Measurements from ENCODE around the gene PPL. TPM values are rescaled to one million over a fixed set of nuclear protein-coding genes. Genes with fewer than 3 reads are reported as not detected.

The PPL gene
- total and polyA plus RNA-seq, 2 of the 13 experiments (the other 11 are each of a cell fraction or from before 2014, with no cell fraction given): 5.7 to 6.6 TPM

- TF ChIP-seq THAP7 (CRISPR knock-in tag; IDR thresholded peaks at IDR 0.05): no peak; the same call in 1 of the 2 replicates
- no peak for TF ChIP-seq JUNB (CRISPR knock-in tag; IDR thresholded peaks at IDR 0.05; ENCODE audit: borderline replicate concordance)
- peak; percentile 86; the same call in 1 of the 2 replicates for TF ChIP-seq TFAP4 (IDR thresholded peaks at IDR 0.05; ENCODE audit: borderline replicate concordance, low read depth)
- peak; percentile 37; the same call in 1 of the 2 replicates for TF ChIP-seq PATZ1 (CRISPR knock-in tag; IDR thresholded peaks at IDR 0.05)
- peak; percentile 47; the same call in 1 of the 2 replicates for TF ChIP-seq ZNF772 (CRISPR knock-in tag; IDR thresholded peaks at IDR 0.05)
- TF ChIP-seq NR3C1 (CRISPR knock-in tag; IDR thresholded peaks at IDR 0.05): no peak
- peak; percentile 26; the same call in 1 of the 2 replicates for TF ChIP-seq KAT8 (CRISPR knock-in tag; IDR thresholded peaks at IDR 0.05)
- TF ChIP-seq NONO (IDR thresholded peaks at IDR 0.05): no peak
- TF ChIP-seq NONO (CRISPR knock-in tag; conservative IDR thresholded peaks at IDR 0.05): peak; percentile 38; the same call in 1 of the 2 replicates
- TF ChIP-seq KAT2B (IDR thresholded peaks at IDR 0.05; ENCODE audit: borderline replicate concordance, low read depth, low read length): no peak
- TF ChIP-seq FOXC1 (CRISPR knock-in tag; IDR thresholded peaks at IDR 0.05; ENCODE audit: borderline replicate concordance): peak; percentile 74; the same call in 1 of the 2 replicates
- TF ChIP-seq ZFP91 (CRISPR knock-in tag; IDR thresholded peaks at IDR 0.05; ENCODE audit: borderline replicate concordance): peak; percentile 45; the same call in 1 of the 2 replicates
- 0 out of 2 replicates have a peak, but pooled peaks have one; percentile 11 for TF ChIP-seq SNAPC2 (CRISPR knock-in tag; IDR thresholded peaks at IDR 0.05)
- 0 out of 2 replicates have a peak, but pooled peaks have one; percentile 69 for TF ChIP-seq ZBTB43 (CRISPR knock-in tag; conservative IDR thresholded peaks at IDR 0.05)
- TF ChIP-seq ZNF737 (CRISPR knock-in tag; IDR thresholded peaks at IDR 0.05; ENCODE audit: borderline replicate concordance): no peak
- no peak for TF ChIP-seq SOX13 (IDR thresholded peaks at IDR 0.05)
- peak in 1 of 2 experiments; percentile 26; a peak in 1 of 4 replicates for TF ChIP-seq SOX13 (CRISPR knock-in tag; conservative IDR thresholded peaks at IDR 0.05 in 1 of 2, IDR thresholded peaks at IDR 0.05 in 1 of 2)
- TF ChIP-seq DRAP1 (CRISPR knock-in tag; IDR thresholded peaks at IDR 0.05): peak; percentile 94
- 0 out of 2 replicates have a peak, but pooled peaks have one; percentile 43 for TF ChIP-seq PPARG (CRISPR knock-in tag; conservative IDR thresholded peaks at IDR 0.05)
- TF ChIP-seq FOXK2 (IDR thresholded peaks at IDR 0.05): peak; percentile 50
- peak; percentile 16; the same call in 1 of the 2 replicates for TF ChIP-seq MTF2 (CRISPR knock-in tag; IDR thresholded peaks at IDR 0.05; ENCODE audit: borderline replicate concordance)
- peak; percentile 39; the same call in 1 of the 2 replicates for TF ChIP-seq ZNF766 (CRISPR knock-in tag; IDR thresholded peaks at IDR 0.05; ENCODE audit: borderline replicate concordance)
Measured at GRCh38 chr16:4957720-4958509, 21.0 kb upstream of the PPL start, which contains the start of gene SEC14L5 (continued).

Measured in HepG2 (cell line).